Pancreas (tissue), 10 donors: Measurements from ENCODE around the gene CNOT1. TPM values are rescaled to one million over a fixed set of nuclear protein-coding genes. Genes with fewer than 3 reads are reported as not detected.

Source experiments
- ATAC-seq, 4 donors: fragments of 200-7000 bp; cut with Tn5 transposase; one replicate each; pipeline versions ENCODE4 v1.8.0 to v1.9.1; 2020; ENCODE audit warnings: mild to moderate bottlenecking in 4 of 4, moderate library complexity in 4 of 4
- DNase-seq, 6 donors: peaks; one replicate each; pipeline ENCODE4 v3.0.0-alpha.2; 2020
- FAIRE-seq: peaks from 2 replicates; lab custom pipeline; 2012; peaks lifted over from hg19 to GRCh38; lab: Jason Lieb, UNC
- H3K27ac ChIP-seq, 4 donors: fragments of 200-600 bp; sonication (generic); 1 replicate in 3 of 4; 2 replicates in 1 of 4; pipeline versions ENCODE4 v1.5.0 to v1.8.0; 2020
- H3K27me3 ChIP-seq, 4 donors: fragments of 200-600 bp; one replicate each; pipeline ENCODE4 v1.8.0; 2021
- H3K36me3 ChIP-seq, 3 donors: fragments of 200-600 bp; sonication (generic) in 1 of 3; one replicate each; pipeline versions ENCODE4 v1.5.0 to v1.8.0; 2020 to 2021
- H3K4me1 ChIP-seq, 3 donors: fragments of 200-600 bp; one replicate each; pipeline ENCODE4 v1.8.0; 2021
- H3K4me3 ChIP-seq, 4 donors: fragments of 200-600 bp; sonication (generic) in 2 of 4; one replicate each; pipeline versions ENCODE4 v1.5.0 to v1.8.0; 2020 to 2021
- H3K9me3 ChIP-seq, 4 donors: fragments of 200-600 bp; one replicate each; pipeline ENCODE4 v1.8.0; 2021
- WGBS, 2 donors: extraction: QIAGEN DNeasy Blood & Tissue Kit; methylation state at CpG; one replicate each; pipeline ENCODE4 v1.1.7; 2013; 5-methylcytosine and 5-hydroxymethylcytosine counted together
- intact Hi-C, 3 donors: fragments of 100-400 bp; cut with DNase I; formaldehyde crosslinking; loops; one replicate each; pipeline versions ENCODE4 v1.11.1 to v1.14.2; 2022
- polyA plus RNA-seq, 2 donors: library from polyadenylated mRNA; stranded (reverse); fragments of 200-250 nt; gene quantifications; one replicate each; pipeline ENCODE4 v1.2.3, GENCODE V29; 2013
- total RNA-seq, 6 donors: library from RNA; stranded (reverse); fragmentation: NEBNext Ultra II Directional in 4 of 6; extraction: Animal tissue kit (Norgen Biotek cat#: 25700) in 4 of 6; gene quantifications; one replicate each; pipeline versions ENCODE4 v1.2.1 to v1.2.4, GENCODE V29; 2021 to 2023
- TF ChIP-seq, protein P1 (sequence below), 4 donors: fragments of 200-600 bp; sonication (generic) in 3 of 4; IDR thresholded peaks; one replicate each; pipeline versions ENCODE4 v1.5.0 to v1.8.0; 2021; ENCODE audit warnings: antibody characterized with exemption in 4 of 4
- donor health status: healthy with polysubstance abuse.
- donor health status: DM: no; HTN: no; CAD: no; lungs with moderate emphysema.
- donor health status: DM: no; HTN: no; CAD: no.
- donor health status: control.
- donor health status: control.
- donor health status: Bipolar disorder and iron deficiency.
- donor health status: DM: yes; HTN: yes; CAD: no.
- donor health status: DM: no; HTN: no; CAD: no.
- donor health status: DM: no; HTN: no; CAD: no.
- donor health status: DM: yes; HTN: yes; CAD: no.

Gene CNOT1
- total and polyA plus RNA-seq, 8 donors, result 24.3 to 84.4 (median 60.0) TPM

DNA sequence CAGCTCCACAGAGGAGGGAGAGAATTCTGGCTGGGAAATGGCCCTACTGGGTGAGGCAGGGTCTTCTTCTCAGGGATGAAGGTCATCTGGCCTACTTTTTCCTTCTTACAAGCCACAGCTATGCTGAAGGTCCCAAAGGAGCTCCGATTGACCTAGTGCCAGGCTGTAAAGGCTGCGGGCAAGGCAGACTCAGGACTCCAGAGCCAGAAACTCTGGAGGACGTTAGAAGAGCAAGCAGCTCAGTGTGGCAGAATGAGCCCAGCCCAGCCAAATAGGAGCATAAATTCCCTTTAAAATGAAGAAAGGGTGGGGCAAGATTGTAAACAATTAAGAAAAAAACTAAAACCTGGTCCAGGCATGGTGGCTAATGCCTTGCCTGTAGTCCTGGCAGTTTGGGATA lies 20.1 kb upstream of the CNOT1 start:
- Histone ChIP-seq H3K9me3 (no peaks in the 10 kb centered on the region), H3K27me3 (no peaks in the 10 kb centered on the region), H3K27ac (no peak overlapping the region), H3K4me3 (no peak overlapping the region), H3K36me3 (no peaks in the 10 kb centered on the region), H3K4me1 (no peaks in the 10 kb centered on the region)
- DNase-seq, result no peak
- intact Hi-C loops, result no loop called here
- WGBS, 2 donors, result 71 to 88% methylated on average over 3 of the region's 3 CpGs
- TF ChIP-seq, protein P1, sequence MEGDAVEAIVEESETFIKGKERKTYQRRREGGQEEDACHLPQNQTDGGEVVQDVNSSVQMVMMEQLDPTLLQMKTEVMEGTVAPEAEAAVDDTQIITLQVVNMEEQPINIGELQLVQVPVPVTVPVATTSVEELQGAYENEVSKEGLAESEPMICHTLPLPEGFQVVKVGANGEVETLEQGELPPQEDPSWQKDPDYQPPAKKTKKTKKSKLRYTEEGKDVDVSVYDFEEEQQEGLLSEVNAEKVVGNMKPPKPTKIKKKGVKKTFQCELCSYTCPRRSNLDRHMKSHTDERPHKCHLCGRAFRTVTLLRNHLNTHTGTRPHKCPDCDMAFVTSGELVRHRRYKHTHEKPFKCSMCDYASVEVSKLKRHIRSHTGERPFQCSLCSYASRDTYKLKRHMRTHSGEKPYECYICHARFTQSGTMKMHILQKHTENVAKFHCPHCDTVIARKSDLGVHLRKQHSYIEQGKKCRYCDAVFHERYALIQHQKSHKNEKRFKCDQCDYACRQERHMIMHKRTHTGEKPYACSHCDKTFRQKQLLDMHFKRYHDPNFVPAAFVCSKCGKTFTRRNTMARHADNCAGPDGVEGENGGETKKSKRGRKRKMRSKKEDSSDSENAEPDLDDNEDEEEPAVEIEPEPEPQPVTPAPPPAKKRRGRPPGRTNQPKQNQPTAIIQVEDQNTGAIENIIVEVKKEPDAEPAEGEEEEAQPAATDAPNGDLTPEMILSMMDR (IDR thresholded peaks at IDR 0.05), result no peak
- no peak for FAIRE-seq
- no peak for ATAC-seq

DNA sequence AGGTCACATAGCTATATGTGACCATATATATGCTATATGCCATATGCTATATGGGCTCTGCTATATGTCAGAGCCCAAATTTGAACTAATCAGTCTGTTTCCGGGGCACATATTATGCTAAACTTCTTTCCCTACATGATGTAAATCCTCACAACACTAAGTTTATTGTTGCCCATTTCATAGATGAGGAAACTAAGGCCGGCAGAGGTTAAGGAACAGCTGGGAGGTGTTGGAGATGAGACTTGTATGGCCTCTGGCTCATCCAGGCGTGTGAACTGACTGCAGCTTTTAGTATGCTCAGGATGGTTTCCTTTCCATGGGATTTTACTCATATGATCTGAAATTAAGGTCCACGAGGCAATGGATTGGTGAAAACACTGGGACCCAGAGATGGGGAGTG lies 17.5 kb upstream of the CNOT1 start:
- no peak overlapping the region for H3K4me3 ChIP-seq
- DNase-seq, result no peak
- intact Hi-C loops, result no loop called here
- no peak for FAIRE-seq
- no peaks in the 10 kb centered on the region for H3K9me3 ChIP-seq
- WGBS, 2 donors, result 75 to 89% methylated on average over 4 of the region's 4 CpGs
- no peaks in the 10 kb centered on the region for H3K4me1 ChIP-seq
- no peaks in the 10 kb centered on the region for H3K27me3 ChIP-seq
- no peaks in the 10 kb centered on the region for H3K36me3 ChIP-seq
- TF ChIP-seq, protein P1 (IDR thresholded peaks at IDR 0.05), result no peak
- no peak for ATAC-seq
- H3K27ac ChIP-seq, result no peak overlapping the region

DNA sequence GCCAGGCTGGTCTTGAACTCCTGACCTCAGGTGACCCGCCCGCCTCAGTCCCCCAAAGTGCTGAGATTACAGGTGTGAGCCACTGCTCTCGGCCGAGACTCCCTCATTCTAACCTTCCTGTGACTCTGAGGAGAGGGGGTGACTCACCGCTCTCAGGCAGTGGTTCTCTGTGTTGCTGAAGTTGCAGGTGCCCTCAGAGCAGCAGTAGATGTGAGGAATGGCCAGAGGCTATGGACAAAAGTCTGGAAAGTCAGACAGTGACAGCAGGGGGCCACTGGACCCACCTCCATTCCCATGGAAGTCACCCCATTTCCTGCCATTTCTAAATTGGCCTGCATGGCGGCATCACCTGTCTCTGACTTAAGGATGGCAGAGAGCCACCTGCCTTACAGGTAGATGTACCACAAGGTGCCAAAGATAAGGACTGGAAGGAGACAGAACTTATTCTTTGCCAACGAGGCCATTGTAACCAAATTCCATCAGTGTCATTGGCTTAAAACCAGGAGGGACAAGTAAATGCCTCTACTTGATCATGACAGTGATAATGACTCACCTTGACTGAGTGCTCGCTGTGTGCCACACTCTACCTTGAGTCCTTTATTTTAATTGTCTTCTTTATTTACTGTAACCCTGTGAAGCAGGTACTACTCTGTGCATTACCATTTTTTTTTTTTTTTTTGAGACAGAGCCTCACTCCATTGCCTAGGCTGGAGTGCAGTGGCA lies 15.3 kb upstream of the CNOT1 start:
- intact Hi-C loops, result no loop called here
- Histone ChIP-seq H3K4me3 (no peak overlapping the region), H3K36me3 (no peaks in the 10 kb centered on the region), H3K27ac (no peak overlapping the region), H3K4me1 (no peaks in the 10 kb centered on the region), H3K27me3 (no peaks in the 10 kb centered on the region), H3K9me3 (no peaks in the 10 kb centered on the region)
- DNase-seq (peak in 1 of 6 donors; percentile 11), FAIRE-seq (no peak), ATAC-seq (no peak)
- 72 to 80% methylated on average over 8 of the region's 8 CpGs for WGBS, 2 donors
- TF ChIP-seq, protein P1 (IDR thresholded peaks at IDR 0.05), result no peak

DNA sequence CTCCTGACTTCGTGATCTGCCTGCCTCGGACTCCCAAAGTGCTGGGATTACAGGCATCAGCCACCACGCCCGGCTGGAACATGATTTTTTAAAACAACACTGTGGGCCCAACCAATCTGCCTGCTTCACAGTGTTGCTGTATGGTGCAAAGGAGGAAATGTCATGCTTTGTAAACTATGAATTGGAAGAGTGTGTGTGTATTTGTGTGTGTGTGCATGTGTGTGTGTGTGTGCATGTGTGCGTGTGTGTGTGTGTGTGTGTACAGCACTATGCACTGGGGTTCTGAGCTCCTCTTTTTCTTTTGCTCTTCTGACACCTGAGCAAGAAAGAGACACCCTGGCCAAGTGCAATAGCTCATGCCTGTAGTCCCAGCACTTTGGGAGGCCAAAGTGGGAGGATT lies 14.5 kb upstream of the CNOT1 start:
- H3K27me3 ChIP-seq, result no peaks in the 10 kb centered on the region
- H3K36me3 ChIP-seq, result no peaks in the 10 kb centered on the region
- TF ChIP-seq, protein P1 (IDR thresholded peaks at IDR 0.05), result no peak
- H3K4me1 ChIP-seq, result no peaks in the 10 kb centered on the region
- DNase-seq (peak in 1 of 6 donors; percentile 1), ATAC-seq (no peak), FAIRE-seq (no peak)
- no peaks in the 10 kb centered on the region for H3K9me3 ChIP-seq
- intact Hi-C loops, result no loop called here
- H3K4me3 ChIP-seq, result no peak overlapping the region
- WGBS, 2 donors, result 84 to 86% methylated on average over 5 of the region's 5 CpGs
- H3K27ac ChIP-seq, result no peak overlapping the region

DNA sequence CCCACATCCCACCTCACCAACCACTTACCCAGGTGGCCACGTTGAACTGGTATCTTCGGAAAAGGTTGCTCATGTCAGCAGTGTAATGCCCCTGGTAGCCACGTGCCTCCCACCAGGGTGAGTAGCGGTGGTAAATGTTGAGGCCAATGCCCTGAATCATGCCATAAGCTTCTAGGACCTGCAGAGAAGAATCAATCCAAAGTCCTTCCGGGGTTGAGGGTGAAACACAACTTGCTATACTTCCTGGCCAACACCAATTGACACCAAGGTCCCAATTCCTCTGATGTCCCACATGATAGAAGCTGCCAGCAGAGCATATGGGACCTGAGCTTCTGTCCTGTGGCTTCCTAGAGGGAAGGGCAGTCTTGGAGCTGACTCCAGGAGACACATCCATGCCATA lies 11.3 kb upstream of the CNOT1 start:
- no peak for FAIRE-seq
- WGBS, 2 donors, result 79 to 93% methylated on average over 5 of the region's 5 CpGs
- DNase-seq, result peak in 1 of 6 donors; percentile 6

More for the DNA sequence above, 11.3 kb upstream of the CNOT1 start:
- Histone ChIP-seq H3K9me3 (no peaks in the 10 kb centered on the region), H3K4me1 (no peaks in the 10 kb centered on the region), H3K36me3 (no peaks in the 10 kb centered on the region), H3K27me3 (no peaks in the 10 kb centered on the region), H3K4me3 (no peak overlapping the region), H3K27ac (no peak overlapping the region)
- intact Hi-C loops, result no loop called here
- TF ChIP-seq, protein P1 (IDR thresholded peaks at IDR 0.05), result no peak
- ATAC-seq, result no peak
